Measurements from ENCODE around the gene ANKRD34A.

DNA sequence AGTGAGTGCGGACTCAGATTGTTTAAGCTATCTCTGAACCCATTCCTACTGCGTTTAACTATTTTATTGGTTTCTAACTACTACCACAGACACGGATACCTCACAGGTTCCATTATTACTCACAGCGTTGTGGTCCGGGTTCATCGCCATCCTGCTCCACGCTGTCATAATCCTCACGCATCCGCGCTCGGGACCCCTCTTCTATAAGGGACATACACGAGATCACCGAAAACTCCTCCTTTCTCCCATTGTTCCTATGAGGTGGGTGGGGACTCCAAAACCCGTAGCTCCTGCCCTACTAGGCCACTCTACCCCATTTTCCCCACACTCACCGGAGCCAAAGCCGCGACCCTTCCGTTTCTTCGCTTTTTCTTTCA is 37.7 kb downstream of the ANKRD34A start:
- TF ChIP-seq, protein P1, sequence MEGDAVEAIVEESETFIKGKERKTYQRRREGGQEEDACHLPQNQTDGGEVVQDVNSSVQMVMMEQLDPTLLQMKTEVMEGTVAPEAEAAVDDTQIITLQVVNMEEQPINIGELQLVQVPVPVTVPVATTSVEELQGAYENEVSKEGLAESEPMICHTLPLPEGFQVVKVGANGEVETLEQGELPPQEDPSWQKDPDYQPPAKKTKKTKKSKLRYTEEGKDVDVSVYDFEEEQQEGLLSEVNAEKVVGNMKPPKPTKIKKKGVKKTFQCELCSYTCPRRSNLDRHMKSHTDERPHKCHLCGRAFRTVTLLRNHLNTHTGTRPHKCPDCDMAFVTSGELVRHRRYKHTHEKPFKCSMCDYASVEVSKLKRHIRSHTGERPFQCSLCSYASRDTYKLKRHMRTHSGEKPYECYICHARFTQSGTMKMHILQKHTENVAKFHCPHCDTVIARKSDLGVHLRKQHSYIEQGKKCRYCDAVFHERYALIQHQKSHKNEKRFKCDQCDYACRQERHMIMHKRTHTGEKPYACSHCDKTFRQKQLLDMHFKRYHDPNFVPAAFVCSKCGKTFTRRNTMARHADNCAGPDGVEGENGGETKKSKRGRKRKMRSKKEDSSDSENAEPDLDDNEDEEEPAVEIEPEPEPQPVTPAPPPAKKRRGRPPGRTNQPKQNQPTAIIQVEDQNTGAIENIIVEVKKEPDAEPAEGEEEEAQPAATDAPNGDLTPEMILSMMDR (IDR thresholded peaks at IDR 0.05; ENCODE audit: low read length): no peak
- TF ChIP-seq EZH2 (optimal IDR thresholded peaks at IDR 0.05; ENCODE audit: low read depth, low read length) (no peak), EZH2phosphoT487 (IDR thresholded peaks at IDR 0.05; ENCODE audit: low read length) (no peak)

Data from MM.1S (cell line).